DMS153 treated with DMSO at 0.1 percent for 48 hours (cell line): ENCODE data around the gene CHST8.
"Not testable (repeated sequence)": the region's sequence is repeated elsewhere in the genome, so short reads cannot be mapped to it uniquely, and the experiment has no call there.

Experiments used
- DNase-seq: peaks from one replicate; lab custom pipeline; 2025; ENCODE audit not compliant: unreplicated experiment; lab: John Stamatoyannopoulos, UW

Gene CHST8

GRCh38 chr19:33805840-33806433 lies 184.2 kb downstream of the CHST8 start:
- DNase-seq, result no peak

GRCh38 chr19:33806434-33806881 lies 184.7 kb downstream of the CHST8 start:
- DNase-seq, result no peak

GRCh38 chr19:33808399-33808798 lies 186.6 kb downstream of the CHST8 start:
- DNase-seq, result no peak

- no peak for DNase-seq
These were observed 188.2 kb downstream of the CHST8 start for GRCh38 chr19:33809960-33810359.

GRCh38 chr19:33810821-33811220 lies 189.1 kb downstream of the CHST8 start:
- DNase-seq, result no peak

GRCh38 chr19:33811246-33811645 lies 189.5 kb downstream of the CHST8 start:
- no peak for DNase-seq

- DNase-seq, result no peak
These were observed 190.1 kb downstream of the CHST8 start for GRCh38 chr19:33811736-33812387.

GRCh38 chr19:33812388-33813330 lies 190.9 kb downstream of the CHST8 start:
- DNase-seq, result no peak

- no peak for DNase-seq
These were observed 191.8 kb downstream of the CHST8 start for GRCh38 chr19:33813391-33814101.

- no peak for DNase-seq
These were observed 192.7 kb downstream of the CHST8 start for GRCh38 chr19:33814181-33815165.

GRCh38 chr19:33815380-33816340 lies 193.9 kb downstream of the CHST8 start:
- no peak for DNase-seq

- DNase-seq, result no peak
These were observed 196.7 kb downstream of the CHST8 start for GRCh38 chr19:33818411-33818810.

GRCh38 chr19:33819078-33819477 lies 197.3 kb downstream of the CHST8 start:
- DNase-seq, result not testable (repeated sequence)

GRCh38 chr19:33819506-33819879 lies 197.7 kb downstream of the CHST8 start:
- DNase-seq, result no peak

- DNase-seq, result no peak
These were observed 198.4 kb downstream of the CHST8 start for GRCh38 chr19:33819880-33820781.

GRCh38 chr19:33821871-33822270 lies 200.1 kb downstream of the CHST8 start:
- no peak for DNase-seq
